C4-2B (cell line): ENCODE data around the gene MBOAT2.

Source experiments
- CTCF ChIP-seq: fragments of 450-650 bp; conservative IDR thresholded peaks from 2 replicates; pipeline ENCODE4 v1.5.1; 2017; ENCODE audit warnings: mild to moderate bottlenecking
- ZFX ChIP-seq: fragments of 450-650 bp; IDR thresholded peaks from 2 replicates; pipeline ENCODE4 v1.6.1; 2017

GRCh38 chr2:9020267-9020666 is 16.8 kb upstream of the MBOAT2 start:
- no peak for TF ChIP-seq ZFX
- no peak for TF ChIP-seq CTCF
